NCI-H460 (cell line): ENCODE measurements around the gene FAP. TPM values are rescaled to one million over a fixed set of nuclear protein-coding genes. Genes with fewer than 3 reads are reported as not detected.

Experiments
- DNase-seq: peaks from one replicate; pipeline ENCODE4 v3.0.0-alpha.2; 2016; ENCODE audit warnings: low read depth; ENCODE audit errors: extremely low read depth
- polyA plus RNA-seq: library from polyadenylated mRNA; depleted of rRNA; stranded (reverse); fragments of >200 nt; gene quantifications from 2 replicates; pipeline ENCODE4 v1.2.3, GENCODE V29; 2014; cell fraction: nucleus; rRNA removed
- total RNA-seq: library from RNA; depleted of rRNA; stranded (reverse); fragments of >200 nt; shearing (Covaris generic); gene quantifications from 2 replicates; pipeline ENCODE4 v1.2.3, GENCODE V29; 2014; rRNA removed

FAP gene, protein sequence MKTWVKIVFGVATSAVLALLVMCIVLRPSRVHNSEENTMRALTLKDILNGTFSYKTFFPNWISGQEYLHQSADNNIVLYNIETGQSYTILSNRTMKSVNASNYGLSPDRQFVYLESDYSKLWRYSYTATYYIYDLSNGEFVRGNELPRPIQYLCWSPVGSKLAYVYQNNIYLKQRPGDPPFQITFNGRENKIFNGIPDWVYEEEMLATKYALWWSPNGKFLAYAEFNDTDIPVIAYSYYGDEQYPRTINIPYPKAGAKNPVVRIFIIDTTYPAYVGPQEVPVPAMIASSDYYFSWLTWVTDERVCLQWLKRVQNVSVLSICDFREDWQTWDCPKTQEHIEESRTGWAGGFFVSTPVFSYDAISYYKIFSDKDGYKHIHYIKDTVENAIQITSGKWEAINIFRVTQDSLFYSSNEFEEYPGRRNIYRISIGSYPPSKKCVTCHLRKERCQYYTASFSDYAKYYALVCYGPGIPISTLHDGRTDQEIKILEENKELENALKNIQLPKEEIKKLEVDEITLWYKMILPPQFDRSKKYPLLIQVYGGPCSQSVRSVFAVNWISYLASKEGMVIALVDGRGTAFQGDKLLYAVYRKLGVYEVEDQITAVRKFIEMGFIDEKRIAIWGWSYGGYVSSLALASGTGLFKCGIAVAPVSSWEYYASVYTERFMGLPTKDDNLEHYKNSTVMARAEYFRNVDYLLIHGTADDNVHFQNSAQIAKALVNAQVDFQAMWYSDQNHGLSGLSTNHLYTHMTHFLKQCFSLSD
- total RNA-seq: not detected in 2 replicates
- polyA plus RNA-seq: not detected in 2 replicates

DNA sequence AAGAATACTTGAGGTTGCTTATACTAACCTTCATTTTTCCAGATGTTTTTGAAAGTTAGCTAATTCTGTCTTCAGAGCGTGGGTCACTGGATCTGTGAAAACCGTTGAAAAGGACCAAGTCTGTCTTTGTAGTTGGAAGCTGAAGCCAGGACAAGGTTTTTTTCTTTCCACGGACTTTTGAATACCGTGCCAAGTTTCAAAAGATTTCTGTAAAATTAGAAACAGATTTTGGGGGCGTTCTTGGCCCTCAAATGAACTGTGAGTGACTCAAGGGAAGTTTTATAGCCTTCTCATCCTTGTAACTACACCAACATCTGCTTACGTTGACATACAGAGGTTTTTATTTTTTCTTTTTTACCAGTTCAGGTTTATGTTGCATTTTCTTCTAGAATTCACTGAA, at the start of gene FAP:
Gene FAP, minus strand, starts transcription at position 152 of the 400 bp plus-strand sequence. Its CDS starts 118 bp downstream, at position 34.
- DNase-seq: no peak

- no peak for DNase-seq
Measured at GRCh38 chr2:162291748-162292147, 48.5 kb upstream of the FAP start.

DNA sequence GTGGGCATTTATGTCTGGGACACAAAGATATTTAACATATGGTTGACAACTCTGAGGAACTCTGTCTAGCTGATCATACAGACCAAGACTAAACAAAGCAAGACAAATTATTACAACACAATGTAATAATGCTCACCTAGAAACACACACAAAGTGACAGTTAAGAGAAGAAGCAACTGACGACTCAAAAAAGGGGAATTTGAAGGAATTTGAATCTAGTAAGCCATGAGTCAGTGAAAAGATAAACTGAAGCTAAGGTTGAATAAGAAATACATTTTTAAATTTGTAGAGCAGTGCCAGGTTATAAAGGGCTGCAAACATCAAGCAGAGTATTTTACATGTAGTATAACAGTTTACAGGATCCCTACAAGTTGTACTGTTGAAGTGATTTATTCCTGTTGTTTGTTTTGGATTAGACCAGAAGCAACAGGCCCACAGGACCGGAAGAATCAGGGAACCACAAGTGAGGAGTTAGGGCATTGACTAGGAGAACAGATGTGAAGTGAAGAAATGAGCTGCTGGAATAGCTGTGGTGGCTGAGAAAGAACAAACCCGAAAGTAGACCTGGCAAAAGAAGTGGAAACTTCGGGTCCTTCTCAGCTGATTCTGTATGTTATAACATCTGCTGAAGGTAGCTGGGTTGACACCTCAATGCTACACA, 39.6 kb upstream of the FAP start:
- DNase-seq: no peak

DNA sequence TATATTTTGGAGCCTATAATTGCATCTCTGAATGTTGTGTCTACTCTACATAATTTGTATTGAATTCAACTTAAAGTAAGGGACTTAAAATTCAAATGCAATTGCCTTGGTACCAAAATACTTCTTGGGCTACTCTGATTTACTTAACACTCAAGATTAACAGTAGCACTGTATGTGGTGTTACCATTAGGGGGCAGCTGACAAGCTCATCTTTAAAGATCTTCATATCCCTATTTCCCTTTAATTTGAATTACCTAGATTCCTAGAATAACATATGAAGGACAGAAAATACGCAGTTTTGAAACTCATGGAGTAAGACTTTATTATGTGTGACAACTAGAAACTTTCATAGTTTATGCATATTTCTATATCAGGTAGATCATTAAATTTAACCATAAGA, 37.4 kb upstream of the FAP start:
- DNase-seq: no peak

- no peak for DNase-seq
Measured at GRCh38 chr2:162277381-162277780, 34.1 kb upstream of the FAP start.

DNA sequence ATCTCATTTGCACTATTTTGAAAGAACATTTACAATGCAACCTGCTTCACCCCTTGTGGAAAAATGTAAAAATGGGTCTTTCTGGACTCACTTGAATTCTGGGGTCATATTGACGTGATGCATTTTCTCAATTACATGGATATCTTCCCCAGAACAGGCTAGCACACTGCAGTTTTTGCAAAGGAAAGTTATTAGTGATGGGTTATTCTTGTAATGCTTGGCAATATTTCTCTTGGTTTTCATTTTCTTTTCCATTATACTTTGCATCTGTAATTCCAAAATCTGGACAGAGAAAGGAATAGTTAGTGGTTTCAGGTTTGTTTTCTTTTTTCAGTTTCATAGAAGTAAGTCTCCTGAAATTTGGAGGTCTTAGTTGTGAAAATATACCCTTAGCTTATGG, 24.8 kb upstream of the FAP start:
- no peak for DNase-seq

DNA sequence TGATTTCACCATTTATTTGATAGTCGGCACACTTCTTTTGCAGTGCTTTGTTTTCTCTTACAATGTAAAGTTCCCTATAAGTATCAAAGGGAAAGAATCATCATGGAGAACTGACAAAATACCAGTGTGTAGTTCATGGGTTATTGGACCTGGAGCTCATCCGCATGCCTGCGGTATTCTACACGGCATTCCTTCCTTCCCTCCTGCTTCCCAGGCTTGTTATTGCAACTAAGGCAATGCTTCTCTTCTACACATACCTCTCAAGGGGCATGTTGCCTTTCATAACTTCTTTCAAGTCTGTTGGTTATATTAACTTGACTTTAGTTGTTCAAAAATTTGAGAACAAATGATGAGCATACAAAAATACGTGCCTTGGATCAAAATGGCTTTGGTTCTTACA, 24.3 kb upstream of the FAP start:
- DNase-seq: no peak

- DNase-seq: no peak
Measured at GRCh38 chr2:162266460-162266760, 23.2 kb upstream of the FAP start.

GRCh38 chr2:162265666-162266459, 22.6 kb upstream of the FAP start:
- no peak for DNase-seq

GRCh38 chr2:162261032-162261945, 18.0 kb upstream of the FAP start:
- no peak for DNase-seq

DNA sequence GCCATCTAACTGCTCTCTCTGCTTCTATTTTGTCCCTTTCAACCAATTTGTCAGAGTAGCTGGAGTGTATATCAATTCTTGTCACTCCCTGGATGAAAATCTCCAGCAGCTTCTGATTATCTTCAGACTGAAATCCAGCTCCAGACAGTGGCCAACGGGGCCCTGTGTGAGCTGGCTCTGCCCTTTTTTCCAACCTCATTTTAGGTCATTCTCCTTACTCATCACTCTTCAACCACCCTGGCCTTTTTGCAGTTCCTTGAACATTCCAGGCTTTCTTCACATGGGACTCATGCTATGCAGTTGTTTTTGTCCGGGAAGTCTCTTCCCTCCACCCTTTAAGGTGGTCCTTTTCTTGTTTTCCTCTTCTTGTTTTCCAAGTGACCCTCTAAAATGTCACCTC, 15.4 kb upstream of the FAP start:
- DNase-seq: no peak

DNA sequence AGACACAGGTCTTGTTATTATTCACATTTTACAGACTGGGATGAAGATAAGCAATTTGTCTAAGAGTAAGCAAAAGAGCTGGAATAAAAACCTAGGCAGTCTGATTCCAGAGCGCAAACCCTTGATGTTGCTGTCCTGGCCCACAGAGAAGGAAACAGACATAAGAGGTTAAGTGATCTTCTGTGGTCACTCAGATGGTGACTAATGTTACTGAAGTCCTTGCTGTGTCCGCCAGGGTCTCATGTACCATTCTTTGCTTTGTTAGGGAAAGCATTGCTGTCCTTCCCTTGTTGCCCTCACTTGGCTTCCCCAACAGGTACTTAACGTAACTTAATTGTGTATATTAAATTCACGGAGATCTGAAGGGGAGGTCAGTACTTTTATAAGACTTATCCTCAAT, 14.9 kb upstream of the FAP start:
- DNase-seq: no peak

DNA sequence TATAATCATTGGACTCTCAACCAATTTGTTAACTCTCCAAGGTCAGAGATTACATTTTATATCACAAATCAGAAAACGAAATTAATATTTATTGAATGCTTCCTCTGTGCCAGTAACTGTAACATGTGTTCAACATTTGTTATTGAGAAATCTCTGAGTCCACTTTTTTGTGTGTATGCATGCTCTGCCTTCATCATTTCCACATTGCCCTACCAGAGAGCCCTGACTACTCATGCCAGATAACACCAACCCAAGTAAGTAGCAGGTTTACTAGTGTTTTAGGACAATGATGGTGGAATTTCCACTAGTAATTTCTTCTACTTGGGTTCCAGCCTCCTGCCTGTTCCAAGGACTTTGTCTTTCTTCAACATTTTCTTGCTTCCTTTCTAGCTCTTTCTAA, 14.2 kb upstream of the FAP start:
- DNase-seq: no peak

DNA sequence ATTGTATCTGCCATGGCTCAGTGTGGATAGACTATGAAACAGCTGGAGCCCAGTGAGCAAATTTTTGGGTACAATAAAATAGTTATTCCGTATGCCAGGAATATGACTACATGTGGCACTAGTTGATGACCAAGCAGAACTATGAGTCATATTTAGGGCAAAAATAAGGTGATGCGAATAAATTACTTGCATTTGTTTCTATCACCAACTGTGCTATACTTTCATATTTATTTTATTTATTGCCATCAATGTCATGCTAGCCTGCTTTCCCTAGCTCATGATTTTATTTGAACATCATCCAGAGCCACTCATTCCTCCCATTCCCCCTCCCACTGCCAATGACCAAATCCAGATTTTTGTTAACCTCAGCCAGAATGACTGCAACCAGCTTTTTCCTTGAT, 13.3 kb upstream of the FAP start:
- DNase-seq: no peak

- DNase-seq: no peak
Measured at GRCh38 chr2:162254236-162254871, 11.1 kb upstream of the FAP start.

DNA sequence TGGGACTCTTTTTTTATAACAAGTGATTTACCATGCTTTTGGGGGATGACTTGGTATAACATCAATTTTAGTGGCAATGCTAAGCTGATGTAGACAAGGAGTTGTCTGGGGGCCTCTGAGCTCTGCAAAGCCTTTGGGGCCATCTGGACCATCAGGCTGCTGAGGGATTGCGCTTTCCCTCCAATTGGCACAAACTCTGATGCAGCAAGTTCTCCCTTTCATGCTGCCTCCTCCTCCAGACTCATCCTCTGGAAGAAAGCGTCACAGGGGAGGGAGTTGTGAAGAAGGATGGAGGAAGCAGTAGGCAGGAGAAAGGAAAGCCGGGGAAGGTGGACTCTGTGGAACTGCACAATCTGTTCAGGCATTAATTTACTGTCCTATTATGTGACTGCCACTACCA, 10.2 kb upstream of the FAP start:
- DNase-seq: no peak

DNA sequence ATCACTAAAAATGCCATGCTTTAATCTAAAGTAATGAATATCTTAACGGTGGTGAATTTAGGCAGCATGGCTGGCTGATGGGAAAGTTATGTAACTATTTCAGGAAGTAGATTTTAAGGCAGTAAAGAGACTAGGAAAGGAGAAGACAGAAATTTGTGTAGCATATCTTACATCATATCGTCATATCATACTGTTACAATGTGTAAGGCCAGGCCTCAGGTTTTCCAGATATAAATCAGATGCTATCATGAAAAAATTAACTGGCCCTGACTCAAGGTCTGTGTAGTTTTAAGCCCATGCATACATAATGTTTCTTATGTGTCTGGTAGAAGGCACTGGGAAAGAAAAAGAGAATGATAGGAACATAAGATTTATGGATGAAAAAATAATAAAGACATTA, 8.9 kb upstream of the FAP start:
- no peak for DNase-seq

- DNase-seq: no peak
Measured at GRCh38 chr2:162245781-162246180, 2.5 kb upstream of the FAP start.

DNA sequence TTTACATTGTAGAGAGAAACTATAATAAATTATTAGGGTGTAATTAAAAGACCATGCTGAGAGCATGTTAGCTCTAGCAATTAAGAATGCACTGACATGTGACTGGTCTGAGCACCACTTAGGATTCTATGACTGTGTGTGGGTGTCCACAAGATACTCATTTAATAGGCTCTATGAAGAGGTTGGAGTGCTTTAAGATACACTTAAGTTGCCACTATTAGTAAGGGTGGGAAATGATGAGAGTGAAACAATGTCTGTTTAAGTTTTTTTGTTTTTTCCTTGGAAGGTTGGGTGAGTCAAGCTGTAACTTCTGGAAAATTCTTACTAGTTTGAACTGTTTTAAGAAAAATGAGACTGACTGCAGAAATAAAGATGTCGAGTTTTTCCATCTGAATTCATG, 1.8 kb upstream of the FAP start:
- DNase-seq: no peak
